OCI-LY1 (cell line): ENCODE measurements around the gene FAM107B.

Experiments used
- CTCF ChIP-seq: fragments of 200-600 bp; sonication (generic), shearing (Covaris generic); IDR thresholded peaks from 2 replicates; pipeline ENCODE4 v1.5.1; 2017; ENCODE audit warnings: mild to moderate bottlenecking, antibody characterized with exemption, low read length, moderate library complexity, mixed read lengths
- EZH2 ChIP-seq: fragments of 200-600 bp; sonication (generic), shearing (Covaris generic); IDR thresholded peaks from 2 replicates; pipeline ENCODE4 v1.8.0; 2017; ENCODE audit warnings: borderline replicate concordance, mixed run types, mild to moderate bottlenecking, antibody characterized with exemption, low read length, moderate library complexity, mixed read lengths

- TF ChIP-seq EZH2 (no peak), CTCF (no peak)
Measured at GRCh38 chr10:14775656-14776055, 959 bp upstream of the FAM107B start.
